H1 (cell line): ENCODE measurements around the gene SPSB1. TPM values are rescaled to one million over a fixed set of nuclear protein-coding genes. Genes with fewer than 3 reads are reported as not detected.

Source experiments
- CTBP2 ChIP-seq: IDR thresholded peaks from 2 replicates; pipeline ENCODE4 v1.7.0; 2011; ENCODE audit warnings: borderline replicate concordance, mild to moderate bottlenecking, moderate library complexity, mixed read lengths, low read length; ENCODE audit not compliant: insufficient read depth, insufficient read length
- CTCF ChIP-seq, 3 experiments: IDR thresholded peaks; 1 replicate in 2 of 3; 2 replicates in 1 of 3; pipeline versions ENCODE4 v1.5.1 to v1.6.1; 2011; ENCODE audit warnings: low read length in 3 of 3, mild to moderate bottlenecking in 3 of 3, inconsistent platforms in 2 of 3, low read depth in 1 of 3, moderate library complexity in 1 of 3; ENCODE audit not compliant: insufficient read depth in 1 of 3; ENCODE audit errors: control extremely low read depth in 1 of 3
- polyA plus RNA-seq, 7 experiments: library from polyadenylated mRNA; depleted of rRNA in 3 of 7; stranded (reverse) in 5 of 7; unstranded in 2 of 7; fragments of >200 nt in 5 of 7; fragments of 200-250 nt in 2 of 7; gene quantifications; 1 replicate in 5 of 7; 2 replicates in 1 of 7; 4 replicates in 1 of 7; pipeline versions ENCODE4 v1.2.1 to v1.2.3, GENCODE V29; 2011 to 2013; ENCODE audit warnings: missing spikeins in 2 of 7, mixed read lengths in 2 of 7
- total RNA-seq: library from RNA; stranded (reverse); fragmentation: NEBNext Ultra II Directional; extraction: Animal tissue kit (Norgen Biotek cat#: 25700); gene quantifications from 2 replicates; pipeline ENCODE4 v1.2.1, GENCODE V29; 2021

Gene SPSB1
- total and polyA plus RNA-seq, 2 of the 8 experiments (the other 6 are each of a cell fraction or from before 2014, with no cell fraction given): 5.3 to 6.4 TPM

- no peak for TF ChIP-seq CTBP2
- TF ChIP-seq CTCF (IDR thresholded peaks at IDR 0.05; ENCODE audit: control extremely low read depth in 1 of 3, insufficient read depth in 1 of 3, low read depth in 1 of 3, low read length in 3 of 3): no peak
Observed at GRCh38 chr1:9314111-9314510, 21.4 kb downstream of the SPSB1 start (continued).
